Fibroblast of mammary gland (primary cell): ENCODE measurements around the gene BPGM.
A peak's percentile ranks its signal among the peaks of the same experiment; 100 is the strongest.

ENCODE experiments used
- DNase-seq: peaks from one replicate; pipeline ENCODE4 v3.0.0-alpha.2; 2010; ENCODE audit warnings: low read depth
- H3K4me3 ChIP-seq: 2 replicates; pipeline ENCODE4 v1.5.1; 2011; ENCODE audit warnings: low read depth, mild to moderate bottlenecking, low read length, moderate library complexity; ENCODE audit not compliant: control insufficient read depth
- TF ChIP-seq, protein P1 (sequence below): conservative IDR thresholded peaks from 2 replicates; pipeline ENCODE4 v1.5.1; 2011; ENCODE audit warnings: low read depth, low read length, inconsistent platforms; ENCODE audit not compliant: control insufficient read depth, insufficient read depth

Gene BPGM

DNA sequence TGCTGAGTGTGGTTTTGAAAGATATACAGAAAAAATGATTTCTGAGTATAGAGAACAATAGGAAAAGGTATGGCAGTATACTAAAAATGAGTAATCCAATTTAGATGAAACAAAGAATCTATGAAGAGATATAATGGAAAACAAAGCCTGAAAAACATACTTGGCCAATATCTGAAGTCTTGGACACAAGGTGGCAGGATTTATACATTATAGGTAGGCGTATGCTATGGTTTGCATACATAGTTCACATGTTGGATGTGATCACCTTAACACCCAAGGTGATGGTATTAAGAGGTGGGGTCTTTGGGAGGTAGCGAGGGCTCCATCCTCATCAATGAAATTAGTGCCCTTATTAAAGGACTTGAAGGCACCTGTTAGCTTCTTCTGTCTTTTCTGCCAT lies 34.5 kb upstream of the BPGM start:
- TF ChIP-seq, protein P1, sequence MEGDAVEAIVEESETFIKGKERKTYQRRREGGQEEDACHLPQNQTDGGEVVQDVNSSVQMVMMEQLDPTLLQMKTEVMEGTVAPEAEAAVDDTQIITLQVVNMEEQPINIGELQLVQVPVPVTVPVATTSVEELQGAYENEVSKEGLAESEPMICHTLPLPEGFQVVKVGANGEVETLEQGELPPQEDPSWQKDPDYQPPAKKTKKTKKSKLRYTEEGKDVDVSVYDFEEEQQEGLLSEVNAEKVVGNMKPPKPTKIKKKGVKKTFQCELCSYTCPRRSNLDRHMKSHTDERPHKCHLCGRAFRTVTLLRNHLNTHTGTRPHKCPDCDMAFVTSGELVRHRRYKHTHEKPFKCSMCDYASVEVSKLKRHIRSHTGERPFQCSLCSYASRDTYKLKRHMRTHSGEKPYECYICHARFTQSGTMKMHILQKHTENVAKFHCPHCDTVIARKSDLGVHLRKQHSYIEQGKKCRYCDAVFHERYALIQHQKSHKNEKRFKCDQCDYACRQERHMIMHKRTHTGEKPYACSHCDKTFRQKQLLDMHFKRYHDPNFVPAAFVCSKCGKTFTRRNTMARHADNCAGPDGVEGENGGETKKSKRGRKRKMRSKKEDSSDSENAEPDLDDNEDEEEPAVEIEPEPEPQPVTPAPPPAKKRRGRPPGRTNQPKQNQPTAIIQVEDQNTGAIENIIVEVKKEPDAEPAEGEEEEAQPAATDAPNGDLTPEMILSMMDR = no peak
- DNase-seq = no peak
- no peak overlapping the region for H3K4me3 ChIP-seq

DNA sequence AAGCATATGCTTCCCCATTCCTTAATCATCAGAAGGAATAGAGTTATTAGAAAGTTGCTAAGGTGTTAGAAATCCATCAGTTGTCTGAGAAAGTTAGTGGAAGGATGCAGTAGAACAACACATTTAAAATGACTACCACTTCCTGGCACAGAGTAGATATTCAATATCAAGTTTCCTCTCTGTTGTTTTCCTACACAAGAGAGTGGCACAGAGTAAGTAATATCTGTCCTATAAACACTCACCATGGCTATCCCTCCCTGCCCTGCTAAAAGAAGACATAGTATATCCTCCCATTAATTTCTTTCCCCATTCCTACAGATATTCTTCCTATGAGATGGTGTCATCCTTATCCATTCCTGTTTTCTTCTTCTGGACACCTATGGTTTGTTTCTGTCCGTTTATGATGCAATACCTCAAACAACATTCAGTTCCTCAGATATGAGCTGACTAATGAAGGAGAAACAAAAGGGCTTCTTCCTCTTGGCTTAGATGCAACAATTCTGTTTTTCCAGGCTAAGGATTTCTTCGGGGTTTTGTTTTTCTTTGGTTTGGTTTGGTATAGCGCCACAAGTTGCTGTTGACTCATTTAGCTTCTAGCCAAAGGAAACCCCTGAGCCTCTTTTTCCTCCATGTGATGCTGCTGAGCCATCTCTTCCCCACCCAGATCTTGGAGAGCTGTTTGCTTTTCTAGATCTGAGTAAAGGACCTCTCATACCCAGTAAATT lies 32.9 kb upstream of the BPGM start:
- DNase-seq = peak; percentile 99
- TF ChIP-seq, protein P1 = peak; percentile 5
- no peak overlapping the region for H3K4me3 ChIP-seq

DNA sequence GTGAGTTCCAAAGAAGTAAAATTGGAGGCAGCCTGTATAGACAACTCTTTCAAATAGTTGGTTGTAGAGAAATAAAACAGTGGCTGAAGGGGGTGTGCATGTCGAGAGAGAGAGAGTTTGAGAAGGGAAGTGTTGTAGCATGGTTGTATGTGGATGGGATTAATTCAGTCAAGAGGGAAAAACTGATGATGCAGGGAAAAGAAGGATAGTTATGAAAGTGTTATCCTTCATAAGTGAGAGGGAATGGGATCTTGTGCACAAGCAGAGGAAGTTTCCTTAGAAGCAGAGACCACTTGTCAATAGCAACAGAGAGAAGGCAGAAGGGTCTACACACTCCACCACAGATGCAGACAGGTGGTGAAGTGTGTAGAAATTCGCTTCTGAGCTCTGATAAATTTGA lies 30.0 kb upstream of the BPGM start:
- TF ChIP-seq, protein P1 = no peak
- no peak for DNase-seq
- no peak overlapping the region for H3K4me3 ChIP-seq

DNA sequence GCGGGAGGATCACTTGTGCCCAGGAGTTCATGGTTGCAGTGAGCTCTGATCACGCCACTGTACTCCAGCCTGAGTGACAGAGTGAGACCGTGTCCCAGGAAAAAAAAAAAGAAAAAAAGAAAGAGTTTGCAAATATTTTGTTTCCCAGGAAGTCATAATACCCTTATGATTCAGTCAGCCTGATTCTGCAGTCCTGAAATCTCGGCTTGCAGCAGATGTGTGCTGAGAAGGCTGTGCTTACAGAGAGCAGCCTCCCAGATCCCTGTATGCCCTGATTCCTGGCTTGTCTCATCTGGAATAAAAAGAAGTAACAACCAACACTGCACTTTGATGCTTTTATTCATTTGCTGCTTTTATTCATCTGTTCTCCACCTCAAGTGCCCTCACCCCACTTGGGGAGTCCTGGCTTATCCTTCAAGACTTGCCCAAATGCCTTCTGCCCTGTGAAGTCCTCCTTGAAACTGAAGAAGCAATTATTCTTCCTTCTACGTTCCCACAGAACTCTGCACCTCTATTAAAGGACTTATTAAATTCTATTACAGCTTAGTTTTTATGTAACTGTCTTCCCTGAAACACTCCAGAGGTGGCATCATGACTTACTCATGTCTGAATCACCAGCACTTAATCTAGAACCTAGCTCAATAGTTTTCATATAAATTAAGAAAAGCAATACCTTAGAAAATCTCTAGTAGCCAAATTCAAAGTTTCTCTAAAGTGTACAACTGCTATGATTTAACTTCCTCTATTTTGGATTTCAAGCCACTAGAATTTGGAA lies 27.7 kb upstream of the BPGM start:
- TF ChIP-seq, protein P1 = no peak
- no peak overlapping the region for H3K4me3 ChIP-seq
- peak; percentile 89 for DNase-seq

DNA sequence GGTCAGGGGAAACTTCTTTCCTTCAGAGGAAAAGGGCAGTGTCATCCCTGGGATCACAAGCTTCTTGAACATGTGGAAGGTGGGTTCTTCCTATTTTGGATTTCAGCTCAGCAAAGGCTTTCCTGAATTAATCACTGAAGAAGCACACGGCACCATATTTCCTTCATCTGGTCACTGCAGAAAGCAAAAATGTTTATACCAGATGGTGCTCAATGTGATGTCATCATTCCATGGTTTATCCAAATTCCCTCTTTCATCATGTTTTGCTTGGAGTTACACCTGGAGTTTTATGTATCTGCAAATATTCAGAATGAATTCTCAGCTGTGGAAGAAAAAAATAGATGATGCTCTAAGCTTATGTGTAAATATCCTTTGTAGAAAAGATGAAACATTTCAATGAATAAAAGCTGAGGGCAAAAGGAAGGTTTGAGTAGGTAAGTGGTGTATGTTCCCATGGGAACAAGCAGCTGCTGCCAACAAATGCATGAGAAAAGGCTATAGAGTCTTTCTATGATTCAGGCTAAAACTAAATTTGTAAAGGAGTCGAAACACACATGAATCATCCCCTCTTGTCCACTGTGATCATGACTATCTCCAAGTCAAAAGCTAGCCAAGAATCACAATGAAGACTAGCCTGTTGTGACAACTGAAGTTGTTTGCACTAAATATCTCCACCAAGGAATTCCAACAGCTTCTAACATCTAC lies 26.9 kb upstream of the BPGM start:
- peak; percentile 98 for DNase-seq
- TF ChIP-seq, protein P1 = no peak
- H3K4me3 ChIP-seq = no peak overlapping the region

DNA sequence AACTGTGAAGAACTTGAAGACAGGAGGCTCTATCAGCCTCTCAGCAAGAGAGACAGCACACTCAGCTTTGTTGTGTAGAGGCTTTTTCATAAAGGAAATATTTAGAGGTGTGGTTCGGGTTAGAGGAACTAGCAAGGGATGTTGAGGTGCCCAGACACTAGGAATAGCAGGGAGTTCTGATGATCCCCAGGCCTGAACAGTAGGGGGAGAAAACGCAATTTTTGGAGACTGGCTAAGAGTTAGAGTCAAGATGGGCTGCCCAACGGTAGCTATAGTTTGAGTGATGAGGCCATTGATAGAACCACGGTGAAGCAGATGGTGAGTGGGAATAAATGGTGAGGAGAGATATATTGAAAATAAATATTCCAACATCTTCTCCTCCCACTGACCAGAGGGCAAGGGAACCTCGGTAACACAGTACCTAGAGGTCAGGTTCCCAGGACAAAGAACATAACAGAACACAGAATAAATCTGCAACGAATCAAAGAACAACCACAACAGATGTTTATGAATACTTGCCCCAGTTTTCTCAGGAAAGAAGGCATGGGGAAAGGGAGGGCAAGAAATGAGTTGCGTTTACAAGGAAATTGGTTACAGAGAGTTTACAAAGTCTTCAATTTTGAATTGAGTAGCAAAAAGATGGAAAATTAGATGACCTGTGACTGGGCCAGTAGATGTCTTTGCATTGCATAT lies 24.2 kb upstream of the BPGM start:
- no peak overlapping the region for H3K4me3 ChIP-seq
- peak; percentile 44 for DNase-seq
- TF ChIP-seq, protein P1 = no peak
